H1 (cell line): ENCODE measurements around the gene ZNF691. TPM values are rescaled to one million over a fixed set of nuclear protein-coding genes. Genes with fewer than 3 reads are reported as not detected.

Experiments used
- ASH2L ChIP-seq: fragments of 200-600, 300-600 bp; sonication (generic); IDR thresholded peaks from one replicate; pipeline ENCODE4 v1.7.1; 2017; ENCODE audit warnings: low read length
- CREB1 ChIP-seq: IDR thresholded peaks from 2 replicates; pipeline ENCODE4 v1.6.1; 2012; ENCODE audit warnings: inconsistent platforms
- EP300 ChIP-seq, 2 experiments: IDR thresholded peaks; 1 replicate in 1 of 2; 2 replicates in 1 of 2; pipeline ENCODE4 v1.6.1; 2011 to 2012; ENCODE audit warnings: low read depth in 2 of 2, low read length in 2 of 2, mild to moderate bottlenecking in 2 of 2, borderline replicate concordance in 1 of 2, inconsistent platforms in 1 of 2, moderate library complexity in 1 of 2
- SP1 ChIP-seq: IDR thresholded peaks from 2 replicates; pipeline ENCODE4 v1.6.1; 2011; ENCODE audit warnings: low read depth, low read length
- TCF12 ChIP-seq: IDR thresholded peaks from 2 replicates; pipeline ENCODE4 v1.6.1; 2011; ENCODE audit warnings: low read depth, mild to moderate bottlenecking, low read length
- polyA plus RNA-seq, 7 experiments: library from polyadenylated mRNA; depleted of rRNA in 3 of 7; stranded (reverse) in 5 of 7; unstranded in 2 of 7; fragments of >200 nt in 5 of 7; fragments of 200-250 nt in 2 of 7; gene quantifications; 1 replicate in 5 of 7; 2 replicates in 1 of 7; 4 replicates in 1 of 7; pipeline versions ENCODE4 v1.2.1 to v1.2.3, GENCODE V29; 2011 to 2013; ENCODE audit warnings: missing spikeins in 2 of 7, mixed read lengths in 2 of 7
- total RNA-seq: library from RNA; stranded (reverse); fragmentation: NEBNext Ultra II Directional; extraction: Animal tissue kit (Norgen Biotek cat#: 25700); gene quantifications from 2 replicates; pipeline ENCODE4 v1.2.1, GENCODE V29; 2021

ZNF691 gene
- total and polyA plus RNA-seq, 2 of the 8 experiments (the other 6 are each of a cell fraction or from before 2014, with no cell fraction given) = 19.5 TPM

GRCh38 chr1:42837709-42838108 lies 8.7 kb upstream of the ZNF691 start (continued):
- TF ChIP-seq TCF12 = no peak
- TF ChIP-seq ASH2L = no peak
- TF ChIP-seq SP1 = no peak
- TF ChIP-seq EP300 (IDR thresholded peaks at IDR 0.05; ENCODE audit: borderline replicate concordance in 1 of 2, low read depth in 2 of 2, low read length in 2 of 2) = no peak
- TF ChIP-seq CREB1 = no peak
